Endothelial cell of umbilical vein (primary cell): ENCODE results near the gene REPS2.

ENCODE experiments used
- CTCF ChIP-seq, 2 donors: IDR thresholded peaks; 1 replicate in 1 of 2; 2 replicates in 1 of 2; pipeline ENCODE4 v1.5.1; 2011; ENCODE audit warnings: low read length in 2 of 2, mild to moderate bottlenecking in 2 of 2, moderate library complexity in 2 of 2, control low read depth in 1 of 2, inconsistent platforms in 1 of 2, low read depth in 1 of 2; ENCODE audit not compliant: insufficient read depth in 1 of 2; ENCODE audit errors: extremely low read depth in 1 of 2
- EZH2 ChIP-seq: IDR thresholded peaks from 2 replicates; pipeline ENCODE4 v1.6.1; 2012; ENCODE audit warnings: borderline replicate concordance, low read depth, mild to moderate bottlenecking, moderate library complexity, low read length, inconsistent platforms; ENCODE audit not compliant: severe bottlenecking
- FOS ChIP-seq: IDR thresholded peaks from 2 replicates; pipeline ENCODE4 v1.6.1; 2011; ENCODE audit warnings: mild to moderate bottlenecking, low read length, moderate library complexity, borderline replicate concordance; ENCODE audit not compliant: insufficient read depth
- JUN ChIP-seq: IDR thresholded peaks from 2 replicates; pipeline ENCODE4 v1.6.1; 2011; ENCODE audit warnings: borderline replicate concordance, low read depth; ENCODE audit not compliant: insufficient read length, insufficient read depth
- MAX ChIP-seq: IDR thresholded peaks from 2 replicates; pipeline ENCODE4 v1.6.1; 2011; ENCODE audit not compliant: insufficient read depth, insufficient read length
- MYC ChIP-seq: IDR thresholded peaks from one replicate; pipeline ENCODE4 v1.6.1; 2011; ENCODE audit warnings: mild to moderate bottlenecking, low read depth, low read length
- POLR2A ChIP-seq: IDR thresholded peaks from 2 replicates; pipeline ENCODE4 v1.6.1; 2012; ENCODE audit warnings: low read depth, mild to moderate bottlenecking, control low read depth, low read length
- POLR2AphosphoS5 ChIP-seq: IDR thresholded peaks from 2 replicates; pipeline ENCODE4 v1.6.1; 2012; ENCODE audit warnings: low read depth, mild to moderate bottlenecking, control low read depth, low read length, moderate library complexity; ENCODE audit not compliant: insufficient read depth

- TF ChIP-seq CTCF (IDR thresholded peaks at IDR 0.05; ENCODE audit: extremely low read depth in 1 of 2, insufficient read depth in 1 of 2, low read depth in 1 of 2, low read length in 2 of 2) (no peak), POLR2A (no peak), MAX (no peak), EZH2 (no peak), FOS (no peak), POLR2AphosphoS5 (no peak), MYC (no peak), JUN (no peak)
Observed at GRCh38 chrX:16992951-16993350, 46.5 kb downstream of the REPS2 start.
